GM19452 (cell line): Measurements from ENCODE around the gene NAV3.

ENCODE experiments used
- ATAC-seq: cut with Tn5 transposase; IDR thresholded peaks from one replicate; pipeline ENCODE4 v1.9.1; 2021; ENCODE audit not compliant: unreplicated experiment

NAV3 gene

GRCh38 chr12:77979597-77980250 is 149.0 kb downstream of the NAV3 start:
- no peak for ATAC-seq

- no peak for ATAC-seq
Observed at GRCh38 chr12:77980782-77981181, 150.1 kb downstream of the NAV3 start.

- ATAC-seq, result no peak
Observed at GRCh38 chr12:77983859-77984258, 153.2 kb downstream of the NAV3 start.

- ATAC-seq, result no peak
Observed at GRCh38 chr12:77992760-77993159, 162.1 kb downstream of the NAV3 start.

DNA sequence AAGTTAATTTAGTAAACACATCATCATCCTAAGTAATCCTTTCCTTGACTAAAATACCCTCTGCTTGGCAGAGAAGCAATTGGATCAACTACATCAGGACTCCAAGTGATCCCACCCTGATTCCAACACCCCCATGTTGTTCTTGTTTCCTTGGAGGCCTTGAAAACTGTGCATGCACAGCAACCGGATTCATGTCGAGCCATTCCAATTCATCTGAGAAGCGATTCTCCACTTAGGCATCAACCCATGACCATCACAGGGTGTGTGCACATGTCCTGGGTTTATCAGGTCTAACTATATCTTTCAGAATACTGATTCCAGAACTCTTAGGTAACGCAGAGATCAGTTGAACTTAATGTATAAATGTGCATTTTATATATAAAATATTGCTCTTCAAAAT is 163.0 kb downstream of the NAV3 start:
- no peak for ATAC-seq

- ATAC-seq, result peak; percentile 78
Observed at GRCh38 chr12:77995436-77996167, 164.9 kb downstream of the NAV3 start.

DNA sequence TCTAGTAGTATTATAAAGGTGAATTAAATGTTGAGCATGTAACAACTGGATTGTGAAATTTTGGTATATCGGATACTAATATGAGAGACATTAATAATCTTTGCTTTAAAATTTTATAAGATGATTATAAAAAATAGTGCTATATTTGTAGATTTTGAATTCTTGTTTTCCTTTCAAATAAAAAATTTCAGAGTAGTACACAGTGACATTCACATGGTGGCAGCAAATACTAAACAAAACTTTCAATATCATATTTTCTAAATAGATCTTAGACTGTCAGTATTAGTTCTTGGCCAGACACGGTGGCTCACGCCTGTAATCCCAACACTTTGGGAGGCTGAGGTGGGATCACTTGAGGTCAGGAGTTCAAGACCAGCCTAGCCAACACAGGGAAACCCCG is 166.0 kb downstream of the NAV3 start:
- ATAC-seq, result no peak

DNA sequence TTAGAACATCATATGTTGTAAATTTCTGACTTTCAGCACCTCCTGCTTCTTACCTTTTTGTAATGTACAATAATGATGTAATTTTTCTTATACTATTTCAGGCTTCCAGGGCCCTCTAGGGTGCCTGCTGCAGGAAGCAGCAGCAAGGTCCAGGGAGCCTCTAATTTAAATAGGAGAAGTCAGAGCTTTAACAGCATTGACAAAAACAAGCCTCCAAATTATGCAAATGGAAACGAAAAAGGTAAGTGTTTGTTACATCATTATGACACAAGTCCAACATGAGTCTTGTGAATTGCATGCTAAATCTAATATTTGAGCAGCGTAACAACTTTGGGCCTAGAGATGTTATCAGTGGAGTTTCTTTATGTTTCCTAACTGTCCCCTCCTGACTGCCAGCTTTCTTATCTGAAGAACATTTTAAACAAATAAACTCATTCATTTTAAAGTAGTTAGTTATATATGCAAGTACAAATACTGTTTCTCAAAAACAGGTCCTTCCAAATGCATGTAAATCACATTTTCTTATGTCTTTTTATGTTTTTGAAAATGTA is 167.6 kb downstream of the NAV3 start:
- ATAC-seq, result no peak

- ATAC-seq, result peak; percentile 82
Observed at GRCh38 chr12:77999074-77999715, 168.5 kb downstream of the NAV3 start.

DNA sequence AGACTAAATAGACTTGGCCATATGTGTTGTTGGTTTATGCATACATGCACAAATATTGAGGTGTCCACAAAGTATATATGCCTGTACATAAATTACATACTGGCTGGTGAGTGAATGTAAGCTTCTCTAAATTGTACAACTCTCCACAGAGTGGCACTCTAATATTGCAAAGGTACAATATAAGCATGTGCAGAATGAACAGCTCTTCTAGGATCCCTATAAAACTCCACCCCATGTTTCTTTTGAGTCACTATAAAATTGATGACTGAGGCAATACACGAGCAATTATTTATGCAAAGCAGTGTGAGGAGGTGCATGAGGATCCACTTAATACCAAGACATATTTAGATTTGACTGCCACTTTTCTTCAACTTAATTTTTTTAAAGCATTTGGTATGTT is 172.2 kb downstream of the NAV3 start:
- no peak for ATAC-seq

DNA sequence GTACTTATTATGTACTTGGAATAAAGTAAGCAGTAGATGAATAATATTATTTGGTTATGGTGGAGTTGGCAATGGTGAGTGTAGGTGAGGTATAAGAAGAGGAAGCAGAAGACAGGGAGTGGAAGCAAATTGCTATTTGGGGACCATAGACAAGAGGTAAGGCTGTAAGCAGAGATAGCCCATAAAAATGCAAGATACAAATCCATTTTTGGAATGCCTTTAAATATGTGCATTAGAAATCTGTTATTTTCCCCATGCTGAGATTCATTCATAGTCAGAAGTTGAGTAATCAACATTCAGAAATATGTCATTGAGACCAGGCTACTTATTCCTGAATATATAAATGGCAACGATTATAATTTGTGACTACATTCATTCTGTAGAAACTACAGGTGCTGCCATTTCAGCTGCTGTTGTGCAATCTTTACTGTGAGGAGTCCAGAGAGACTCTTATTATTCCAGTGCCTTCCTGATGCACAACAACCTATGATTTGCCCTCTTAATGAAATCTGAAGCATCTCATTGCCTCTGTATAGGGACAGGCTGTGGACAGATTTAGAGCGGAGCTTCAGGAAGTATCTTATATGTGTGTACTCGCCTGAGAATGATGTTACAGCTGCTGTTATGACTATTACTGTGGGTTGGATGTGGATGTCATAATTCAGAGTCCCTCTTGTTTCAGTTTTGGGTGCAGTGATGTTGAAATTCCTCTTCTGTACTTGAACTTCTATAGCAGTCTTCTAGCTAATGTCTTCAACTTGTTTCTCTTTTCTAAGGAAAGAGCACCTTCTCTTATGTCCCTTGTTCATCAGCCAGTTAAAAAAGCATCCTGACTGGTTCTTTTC is 173.8 kb downstream of the NAV3 start:
- ATAC-seq, result no peak

- ATAC-seq, result no peak
Observed at GRCh38 chr12:78005094-78005492, 174.4 kb downstream of the NAV3 start.

DNA sequence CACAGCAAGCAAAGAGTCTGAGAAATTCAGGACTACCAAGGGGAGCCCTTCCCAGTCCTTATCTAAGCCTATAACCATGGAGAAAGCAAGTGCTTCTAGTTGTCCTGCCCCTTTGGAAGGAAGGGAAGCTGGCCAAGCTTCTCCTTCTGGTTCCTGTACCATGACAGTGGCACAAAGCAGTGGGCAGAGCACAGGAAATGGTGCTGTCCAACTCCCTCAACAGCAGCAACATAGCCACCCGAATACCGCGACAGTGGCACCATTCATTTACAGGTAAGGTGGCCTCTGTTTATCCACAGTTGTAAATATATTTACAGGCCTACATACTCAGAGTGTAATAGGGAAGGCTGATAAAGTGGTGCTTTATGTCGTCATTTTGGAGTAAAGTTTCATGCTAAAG is 176.5 kb downstream of the NAV3 start:
- no peak for ATAC-seq

GRCh38 chr12:78009031-78009430 is 178.3 kb downstream of the NAV3 start:
- ATAC-seq, result no peak

GRCh38 chr12:78018171-78018910 is 187.6 kb downstream of the NAV3 start:
- no peak for ATAC-seq

DNA sequence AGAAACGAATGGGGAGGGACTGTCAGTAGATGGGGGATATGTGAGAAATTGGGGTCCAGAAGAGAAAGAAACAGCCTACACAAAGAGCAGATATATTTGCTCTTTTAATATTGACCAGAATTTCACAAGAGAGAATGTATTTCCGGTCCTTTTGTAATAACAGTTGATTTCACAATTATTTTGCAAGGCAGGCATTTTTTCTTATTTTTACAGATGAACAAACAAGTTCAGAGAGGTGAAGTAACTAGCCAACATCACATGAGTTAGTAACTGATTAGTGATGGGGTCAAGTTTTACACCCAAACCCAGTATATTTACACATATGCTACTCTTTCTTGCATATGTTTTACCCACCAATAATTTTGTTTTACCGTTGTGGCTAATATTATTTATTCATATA is 188.2 kb downstream of the NAV3 start:
- ATAC-seq, result no peak

GRCh38 chr12:78028426-78028825 is 197.7 kb downstream of the NAV3 start:
- ATAC-seq, result no peak

- no peak for ATAC-seq
Observed at GRCh38 chr12:78034025-78034424, 203.3 kb downstream of the NAV3 start.

- ATAC-seq, result no peak
Observed at GRCh38 chr12:78035901-78036606, 205.4 kb downstream of the NAV3 start.

DNA sequence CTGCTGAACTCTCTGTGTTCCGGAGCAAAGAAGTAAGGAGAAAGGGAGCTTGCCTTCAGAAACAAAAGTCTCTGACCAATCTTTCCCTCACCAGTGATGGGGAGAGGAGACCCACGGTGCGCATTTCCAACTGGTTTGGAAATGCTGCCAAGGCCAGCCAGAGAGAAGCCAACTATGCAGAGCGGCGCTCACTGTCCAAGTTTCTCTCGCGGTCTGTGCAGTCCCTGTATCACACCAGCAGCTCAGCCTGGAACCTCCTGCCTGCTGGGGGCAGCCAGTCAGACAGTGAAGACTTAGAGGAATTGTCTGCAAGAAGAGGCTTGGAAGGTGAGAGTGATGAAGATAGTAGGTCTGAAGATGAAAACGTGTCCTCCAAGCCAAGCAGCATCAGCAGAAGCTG is 206.2 kb downstream of the NAV3 start:
- no peak for ATAC-seq
